Keratinocyte (primary cell): ENCODE results near the gene GCNT3. TPM values are rescaled to one million over a fixed set of nuclear protein-coding genes. Genes with fewer than 3 reads are reported as not detected.

Experiments
- DNase-seq: peaks from one replicate; pipeline ENCODE4 v3.0.0-alpha.2; 2011; ENCODE audit warnings: low read depth, missing footprints, low spot score
- FAIRE-seq: peaks from 2 replicates; lab custom pipeline; 2011; peaks lifted over from hg19 to GRCh38; lab: Jason Lieb, UNC
- H2AFZ ChIP-seq: 2 replicates; pipeline ENCODE4 v1.6.0; 2012; ENCODE audit warnings: low read length, control low read depth, inconsistent platforms; ENCODE audit not compliant: control insufficient read depth
- H3K27ac ChIP-seq: 2 replicates; pipeline ENCODE4 v1.5.1; 2011; ENCODE audit warnings: low read length; ENCODE audit not compliant: control insufficient read depth, insufficient read depth
- H3K27me3 ChIP-seq: 3 replicates; pipeline ENCODE4 v1.6.0; 2011; ENCODE audit warnings: low read length; ENCODE audit not compliant: control insufficient read depth, insufficient read depth; ENCODE audit errors: extremely low read depth
- H3K36me3 ChIP-seq, 2 experiments: 2 replicates in 1 of 2; 3 replicates in 1 of 2; pipeline ENCODE4 v1.5.1; 2011; ENCODE audit warnings: low read length in 2 of 2, mild to moderate bottlenecking in 1 of 2; ENCODE audit not compliant: control insufficient read depth in 2 of 2, insufficient read depth in 2 of 2; ENCODE audit errors: extremely low read depth in 1 of 2
- H3K4me1 ChIP-seq: 3 replicates; pipeline ENCODE4 v1.5.1; 2011; ENCODE audit warnings: low read length; ENCODE audit not compliant: control insufficient read depth, insufficient read depth; ENCODE audit errors: extremely low read depth
- H3K4me2 ChIP-seq: 3 replicates; pipeline ENCODE4 v1.6.0; 2011; ENCODE audit warnings: low read depth, low read length; ENCODE audit not compliant: control insufficient read depth, insufficient read depth; ENCODE audit errors: extremely low read depth
- H3K4me3 ChIP-seq, 3 experiments: fragments of 200-600 bp in 1 of 3; sonication (generic) in 1 of 3; 2 replicates in 2 of 3; 3 replicates in 1 of 3; pipeline ENCODE4 v1.5.1; 2011 to 2016; ENCODE audit warnings: low read length in 3 of 3, mild to moderate bottlenecking in 3 of 3, control low read depth in 2 of 3, inconsistent platforms in 1 of 3, low read depth in 1 of 3, mixed read lengths in 1 of 3, mixed run types in 1 of 3, moderate library complexity in 1 of 3; ENCODE audit not compliant: control insufficient read depth in 2 of 3, insufficient read depth in 2 of 3; ENCODE audit errors: extremely low read depth in 1 of 3
- H3K79me2 ChIP-seq: 2 replicates; pipeline ENCODE4 v1.6.0; 2012; ENCODE audit warnings: low read length; ENCODE audit not compliant: control insufficient read depth, insufficient read depth
- H3K9ac ChIP-seq: 3 replicates; pipeline ENCODE4 v1.6.0; 2011; ENCODE audit warnings: low read length; ENCODE audit not compliant: control insufficient read depth, insufficient read depth; ENCODE audit errors: extremely low read depth
- H3K9me1 ChIP-seq: 3 replicates; pipeline ENCODE4 v1.6.0; 2011; ENCODE audit warnings: low read length; ENCODE audit not compliant: control insufficient read depth, insufficient read depth; ENCODE audit errors: extremely low read depth
- H3K9me3 ChIP-seq: 2 replicates; pipeline ENCODE4 v1.5.1; 2012; ENCODE audit warnings: low read depth, low read length; ENCODE audit not compliant: control insufficient read depth
- H4K20me1 ChIP-seq: 3 replicates; pipeline ENCODE4 v1.6.0; 2011; ENCODE audit warnings: low read length; ENCODE audit not compliant: control insufficient read depth, insufficient read depth; ENCODE audit errors: extremely low read depth
- EZH2 ChIP-seq: IDR thresholded peaks from one replicate; pipeline ENCODE4 v1.6.1; 2012; ENCODE audit warnings: inconsistent platforms, mild to moderate bottlenecking, low read length, moderate library complexity
- dilution Hi-C: fragments of 300-500 bp; cut with MboI; formaldehyde crosslinking; loops from one replicate; pipeline ENCODE4 v1.7.0; 2020; ENCODE audit warnings: low sequenced_read_pairs; ENCODE audit not compliant: extremely low pct_ligation_motif_present
- polyA plus RNA-seq, 5 experiments: library from polyadenylated mRNA; depleted of rRNA in 3 of 5; stranded (reverse) in 3 of 5; stranded (forward) in 1 of 5; unstranded in 1 of 5; fragments of >200 nt; gene quantifications; 1 replicate in 1 of 5; 2 replicates in 3 of 5; 3 replicates in 1 of 5; pipeline versions ENCODE4 v1.2.1 to v1.2.3, GENCODE V29; 2011 to 2012; ENCODE audit warnings: missing spikeins in 2 of 5, low read depth in 1 of 5, low replicate concordance in 1 of 5
- TF ChIP-seq, protein P1 (sequence below), 3 experiments: IDR thresholded peaks in 1 of 3; conservative IDR thresholded peaks in 1 of 3; optimal IDR thresholded peaks in 1 of 3; 2 replicates in 2 of 3; 3 replicates in 1 of 3; pipeline versions ENCODE3 to v1.5.1; 2011; ENCODE audit warnings: low read length in 3 of 3, mild to moderate bottlenecking in 3 of 3, moderate library complexity in 2 of 3, control low read depth in 1 of 3, inconsistent platforms in 1 of 3; ENCODE audit not compliant: insufficient read depth in 2 of 3; ENCODE audit errors: extremely low read depth in 1 of 3

Gene GCNT3
- polyA plus RNA-seq, 1 donor (not counting 4 experiments of a cell fraction or from before 2014, with no cell fraction given) = 0.26 TPM

DNA sequence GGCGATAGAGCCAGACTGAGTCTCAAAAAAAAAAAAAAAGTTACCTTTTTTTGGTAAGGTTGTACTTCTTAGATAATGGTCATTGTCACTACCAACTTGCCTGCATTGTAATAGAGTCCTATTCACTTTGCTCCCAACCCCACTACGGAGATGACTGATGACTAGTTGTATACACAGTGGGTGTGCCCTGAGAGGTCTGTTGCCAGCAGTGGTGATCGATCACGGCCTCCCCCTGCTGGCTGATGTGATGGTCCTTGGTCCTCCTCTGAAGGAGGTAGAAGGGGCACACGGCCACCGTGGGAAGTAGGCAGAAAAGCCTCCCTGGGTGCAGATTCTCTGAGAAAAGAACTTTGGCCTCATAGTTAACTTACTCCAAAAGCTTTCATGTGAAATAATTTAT lies 10.7 kb downstream of the GCNT3 start:
- H3K79me2 ChIP-seq = no peaks in the 10 kb centered on the region
- no peaks in the 10 kb centered on the region for H3K9me3 ChIP-seq
- FAIRE-seq = peak; percentile 51
- no peak overlapping the region for H3K9ac ChIP-seq
- H4K20me1 ChIP-seq = no peaks in the 10 kb centered on the region
- H3K9me1 ChIP-seq = no peaks in the 10 kb centered on the region
- H3K4me3 ChIP-seq = no peak overlapping the region
- dilution Hi-C loops = no loop called here
- TF ChIP-seq, protein P1, sequence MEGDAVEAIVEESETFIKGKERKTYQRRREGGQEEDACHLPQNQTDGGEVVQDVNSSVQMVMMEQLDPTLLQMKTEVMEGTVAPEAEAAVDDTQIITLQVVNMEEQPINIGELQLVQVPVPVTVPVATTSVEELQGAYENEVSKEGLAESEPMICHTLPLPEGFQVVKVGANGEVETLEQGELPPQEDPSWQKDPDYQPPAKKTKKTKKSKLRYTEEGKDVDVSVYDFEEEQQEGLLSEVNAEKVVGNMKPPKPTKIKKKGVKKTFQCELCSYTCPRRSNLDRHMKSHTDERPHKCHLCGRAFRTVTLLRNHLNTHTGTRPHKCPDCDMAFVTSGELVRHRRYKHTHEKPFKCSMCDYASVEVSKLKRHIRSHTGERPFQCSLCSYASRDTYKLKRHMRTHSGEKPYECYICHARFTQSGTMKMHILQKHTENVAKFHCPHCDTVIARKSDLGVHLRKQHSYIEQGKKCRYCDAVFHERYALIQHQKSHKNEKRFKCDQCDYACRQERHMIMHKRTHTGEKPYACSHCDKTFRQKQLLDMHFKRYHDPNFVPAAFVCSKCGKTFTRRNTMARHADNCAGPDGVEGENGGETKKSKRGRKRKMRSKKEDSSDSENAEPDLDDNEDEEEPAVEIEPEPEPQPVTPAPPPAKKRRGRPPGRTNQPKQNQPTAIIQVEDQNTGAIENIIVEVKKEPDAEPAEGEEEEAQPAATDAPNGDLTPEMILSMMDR (optimal IDR thresholded peaks at IDR 0.05 in 1 of 3, IDR thresholded peaks at IDR 0.05 in 1 of 3, conservative IDR thresholded peaks at IDR 0.05 in 1 of 3; ENCODE audit: extremely low read depth in 1 of 3, insufficient read depth in 2 of 3, low read length in 3 of 3) = peak; percentile 45 to 87 (median 64)
- TF ChIP-seq EZH2 = no peak
- H3K4me1 ChIP-seq = no peaks in the 10 kb centered on the region
- H3K27me3 ChIP-seq = peaks cover 15% of the 10 kb centered on the region
- peak; percentile 9 for DNase-seq
- no peak overlapping the region for H2AFZ ChIP-seq
- no peak overlapping the region for H3K4me2 ChIP-seq
- no peak overlapping the region for H3K27ac ChIP-seq
- no peaks in the 10 kb centered on the region for H3K36me3 ChIP-seq

DNA sequence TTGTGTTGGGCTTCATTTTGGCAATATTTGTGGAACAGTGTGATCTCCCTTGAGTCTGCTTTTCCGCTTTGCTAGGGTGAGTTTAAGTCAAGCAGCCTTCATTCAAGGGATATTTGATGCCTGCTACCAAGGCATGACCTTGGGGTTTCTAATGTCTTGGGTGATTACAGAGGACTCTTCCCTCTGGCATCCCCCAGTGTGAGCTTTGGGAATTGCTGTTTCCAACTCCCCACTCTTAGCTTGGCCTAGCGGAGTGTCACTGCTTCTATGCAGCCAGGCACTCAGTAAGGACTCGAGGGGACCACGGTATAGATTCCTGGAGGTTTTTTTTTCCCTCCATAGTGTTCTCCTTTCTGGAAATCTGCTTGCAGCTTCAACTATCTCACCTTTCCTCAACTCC lies 21.1 kb downstream of the GCNT3 start:
- H3K4me2 ChIP-seq = no peak overlapping the region
- no peak overlapping the region for H3K9ac ChIP-seq
- no peak for FAIRE-seq
- dilution Hi-C loops = no loop called here
- H3K79me2 ChIP-seq = no peaks in the 10 kb centered on the region
- no peak overlapping the region for H3K4me3 ChIP-seq
- H3K27ac ChIP-seq = no peak overlapping the region
- H3K9me3 ChIP-seq = no peaks in the 10 kb centered on the region
- no peaks in the 10 kb centered on the region for H3K27me3 ChIP-seq
- no peaks in the 10 kb centered on the region for H3K4me1 ChIP-seq
- no peak for TF ChIP-seq EZH2
- TF ChIP-seq, protein P1 (optimal IDR thresholded peaks at IDR 0.05 in 1 of 3, IDR thresholded peaks at IDR 0.05 in 1 of 3, conservative IDR thresholded peaks at IDR 0.05 in 1 of 3; ENCODE audit: extremely low read depth in 1 of 3, insufficient read depth in 2 of 3, low read length in 3 of 3) = peak; percentile 51 to 67 (median 60)
- H2AFZ ChIP-seq = no peak overlapping the region
- no peak for DNase-seq
- peaks cover 0 to 3% of the 10 kb centered on the region in 2 experiments for H3K36me3 ChIP-seq
- H3K9me1 ChIP-seq = no peaks in the 10 kb centered on the region
- no peaks in the 10 kb centered on the region for H4K20me1 ChIP-seq
